Hepatic stellate cell (primary cell): ENCODE results near the gene HOOK1.
"Not testable (repeated sequence)": the region's sequence is repeated elsewhere in the genome, so short reads cannot be mapped to it uniquely, and the experiment has no call there.

ENCODE experiments used
- DNase-seq: peaks from one replicate; pipeline ENCODE4 v3.0.0; 2011; ENCODE audit warnings: low spot score

HOOK1 gene

DNA sequence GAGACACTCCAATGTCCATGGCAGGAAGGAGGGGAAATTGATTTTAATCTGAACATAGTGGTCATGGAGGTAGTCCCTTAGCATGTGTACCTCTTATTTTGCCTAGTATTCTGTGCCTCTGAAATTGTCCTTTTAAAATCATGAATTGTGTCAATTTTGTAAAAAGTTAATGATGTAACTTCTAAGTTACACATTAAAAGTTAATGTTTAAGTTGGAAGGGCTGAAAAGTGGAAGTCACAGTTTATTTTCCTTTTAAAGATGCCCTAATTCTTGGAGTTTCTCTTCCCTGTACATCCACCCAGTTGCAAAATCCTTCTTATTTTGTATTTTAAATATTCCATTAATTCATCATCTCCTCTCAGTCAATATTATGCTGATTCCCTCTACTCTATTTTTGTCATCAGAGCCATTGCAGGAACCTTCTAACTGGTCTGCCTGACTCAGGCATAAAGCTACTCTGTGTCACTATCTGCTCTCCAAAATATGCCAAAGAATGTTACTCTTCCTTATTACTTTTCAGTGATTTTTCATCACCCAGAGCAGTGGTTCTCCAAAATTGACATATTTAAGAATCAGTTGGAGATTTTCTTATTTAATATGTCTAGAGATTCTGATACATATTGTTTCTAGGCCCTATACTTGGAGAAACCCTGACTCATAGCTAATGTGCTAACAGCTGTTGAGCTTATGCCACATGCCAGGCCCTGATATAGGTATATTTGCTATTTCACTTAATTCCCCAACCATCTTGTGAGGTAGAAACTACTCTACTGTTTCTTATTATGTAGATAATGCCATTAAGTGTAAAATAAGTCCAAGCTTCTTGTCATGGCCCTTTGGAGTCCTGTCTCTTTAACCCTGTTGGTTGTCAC, 5.1 kb downstream of the HOOK1 start:
- DNase-seq, result no peak

DNA sequence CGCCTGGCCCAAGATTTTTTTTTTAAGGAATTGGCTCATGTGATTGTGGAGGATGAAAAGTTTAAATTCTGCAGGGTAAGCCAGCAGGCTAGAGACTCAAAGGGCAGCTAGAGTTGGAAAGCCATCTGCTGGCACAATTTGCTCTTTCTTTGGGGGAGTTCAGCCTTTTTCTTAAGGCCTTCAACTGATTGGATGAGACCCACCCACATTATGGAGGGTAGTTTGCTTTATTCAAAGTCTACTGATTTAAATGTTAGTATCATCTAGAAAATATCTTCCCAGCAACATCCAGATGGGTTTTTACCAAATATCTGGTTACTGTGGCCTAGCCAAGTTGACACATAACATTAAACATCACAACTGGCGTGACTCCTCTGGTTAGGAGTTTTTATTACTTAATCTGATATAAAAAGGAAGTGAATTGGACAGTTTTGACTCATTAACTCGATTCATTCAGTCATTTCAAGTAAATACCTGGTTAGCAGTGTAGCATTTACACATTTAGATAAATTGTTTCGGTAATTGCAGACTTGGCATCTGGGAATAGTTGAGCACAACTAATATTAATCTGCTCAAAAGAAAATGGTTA, 12.4 kb downstream of the HOOK1 start:
- DNase-seq, result no peak

GRCh38 chr1:59828160-59828559, 13.4 kb downstream of the HOOK1 start:
- DNase-seq, result no peak

- no peak for DNase-seq
Measured at GRCh38 chr1:59831529-59831928, 16.8 kb downstream of the HOOK1 start.

- no peak for DNase-seq
Measured at GRCh38 chr1:59833022-59833421, 18.3 kb downstream of the HOOK1 start.

GRCh38 chr1:59833991-59834390, 19.2 kb downstream of the HOOK1 start:
- no peak for DNase-seq

GRCh38 chr1:59837857-59838256, 23.1 kb downstream of the HOOK1 start:
- not testable (repeated sequence) for DNase-seq

- no peak for DNase-seq
Measured at GRCh38 chr1:59845091-59845490, 30.3 kb downstream of the HOOK1 start.

- DNase-seq, result no peak
Measured at GRCh38 chr1:59846209-59846894, 31.6 kb downstream of the HOOK1 start.

DNA sequence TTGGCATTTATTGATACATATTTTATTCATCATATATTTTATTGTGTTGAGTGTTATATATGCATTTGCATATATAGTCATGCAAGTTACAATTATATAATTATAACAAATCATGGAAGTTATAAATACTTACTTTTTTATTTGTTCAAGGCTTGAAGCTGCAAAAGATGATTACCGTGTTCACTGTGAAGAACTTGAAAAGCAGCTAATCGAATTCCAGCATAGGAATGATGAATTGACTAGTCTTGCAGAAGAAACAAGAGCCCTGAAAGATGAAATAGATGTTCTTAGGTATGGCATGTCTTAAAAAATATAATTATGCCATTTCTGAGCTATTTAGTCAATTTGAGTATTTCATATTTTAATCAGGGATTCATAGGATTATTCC, 32.1 kb downstream of the HOOK1 start:
- DNase-seq, result no peak

DNA sequence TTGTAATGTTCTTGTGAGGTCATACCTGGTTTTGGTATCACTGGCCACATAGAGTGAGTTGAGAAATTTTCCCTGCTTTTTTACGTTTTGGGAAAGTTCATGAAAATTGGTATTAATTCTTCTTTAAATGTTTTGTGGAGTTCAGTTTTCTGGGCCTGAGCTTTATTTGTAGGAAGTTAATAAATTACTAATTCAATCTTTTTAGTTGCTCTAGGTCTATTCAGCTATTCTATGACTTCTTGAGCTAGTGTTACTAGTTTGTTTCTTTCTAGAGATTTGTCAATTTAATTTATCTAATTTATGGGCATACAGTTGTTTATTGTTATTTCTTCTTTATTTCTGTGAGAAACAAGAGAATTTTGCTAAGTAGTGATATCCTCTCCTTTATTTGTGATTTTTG, 37.4 kb downstream of the HOOK1 start:
- no peak for DNase-seq

GRCh38 chr1:59855297-59855696, 40.5 kb downstream of the HOOK1 start:
- DNase-seq, result not testable (repeated sequence)

GRCh38 chr1:59856725-59857338, 42.1 kb downstream of the HOOK1 start:
- DNase-seq, result no peak

DNA sequence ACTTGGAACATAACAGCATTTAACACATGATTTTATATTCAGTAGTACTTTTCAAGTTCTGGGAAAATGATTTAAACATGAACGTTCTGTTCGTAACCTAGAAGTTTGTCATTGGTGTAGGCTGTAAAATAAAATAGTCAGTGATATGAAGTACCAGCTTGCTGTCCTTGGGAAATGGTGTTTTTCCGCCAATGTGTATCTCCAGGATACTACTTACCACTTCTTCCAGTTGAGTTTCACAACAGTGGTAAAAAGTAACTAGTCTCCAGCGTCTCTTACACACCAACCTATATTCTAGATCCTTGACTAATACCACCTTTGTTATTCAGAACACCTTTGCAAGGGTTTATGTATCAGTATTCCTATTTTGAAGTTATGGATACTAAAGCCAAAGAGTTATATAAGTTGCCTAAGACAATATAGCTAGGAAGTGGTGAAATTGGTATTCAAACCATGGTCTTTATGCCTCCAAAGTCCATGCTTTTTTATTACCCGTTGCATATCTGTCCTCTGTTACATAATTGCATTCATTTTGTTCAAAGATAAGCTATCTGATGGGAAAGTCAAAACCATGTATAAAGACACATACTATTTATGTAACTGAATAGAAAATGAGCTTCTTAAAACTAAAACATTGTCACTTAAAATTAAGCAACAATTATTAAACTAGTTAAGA, 43.1 kb downstream of the HOOK1 start:
- DNase-seq, result no peak

GRCh38 chr1:59866462-59866861, 51.7 kb downstream of the HOOK1 start:
- no peak for DNase-seq

DNA sequence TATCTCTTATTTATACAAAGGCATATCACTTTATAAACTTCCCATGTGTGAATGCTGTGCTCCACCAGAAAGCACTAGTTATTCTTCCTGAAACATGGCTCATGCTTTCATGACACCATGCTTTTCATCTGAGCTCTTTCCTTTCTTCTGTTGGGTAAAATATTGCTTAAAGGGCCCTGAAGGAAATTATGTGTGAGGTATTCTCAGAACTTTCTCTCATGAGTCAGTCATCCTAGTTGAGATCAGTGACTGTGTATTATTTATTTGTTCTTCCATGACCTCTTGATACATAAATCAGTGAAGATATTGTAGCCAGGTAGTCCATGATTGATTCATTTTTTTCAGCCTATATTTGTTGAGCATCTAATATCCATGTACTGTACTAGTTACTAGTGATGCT, 57.0 kb downstream of the HOOK1 start:
- no peak for DNase-seq

DNA sequence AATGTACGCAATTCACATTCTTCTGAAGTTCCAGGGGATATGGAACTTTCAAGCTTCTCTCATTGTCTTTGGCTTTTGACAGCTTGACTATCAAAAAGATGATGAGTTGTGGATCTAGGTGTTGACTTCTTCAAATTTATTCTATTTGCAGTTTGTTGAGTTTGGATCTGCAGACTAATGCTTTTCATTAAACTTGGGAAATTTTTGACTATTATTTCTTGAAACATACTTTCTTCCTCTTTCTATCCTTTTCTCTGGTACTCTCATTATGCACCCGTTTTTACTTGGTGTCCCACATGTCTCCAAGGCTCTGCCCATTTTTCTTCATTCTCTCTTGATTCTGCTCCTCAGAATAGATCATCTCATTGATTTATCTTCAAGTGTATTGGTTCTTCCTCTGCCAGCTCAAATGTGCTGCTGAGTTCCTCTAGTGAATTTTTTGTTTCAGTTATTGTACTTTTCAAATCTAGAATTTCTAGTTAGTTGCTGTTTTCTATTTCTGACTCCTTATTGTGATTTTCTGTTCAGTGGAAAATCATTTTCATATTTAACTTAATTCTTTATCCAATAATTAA, 62.4 kb downstream of the HOOK1 start:
- DNase-seq, result no peak

DNA sequence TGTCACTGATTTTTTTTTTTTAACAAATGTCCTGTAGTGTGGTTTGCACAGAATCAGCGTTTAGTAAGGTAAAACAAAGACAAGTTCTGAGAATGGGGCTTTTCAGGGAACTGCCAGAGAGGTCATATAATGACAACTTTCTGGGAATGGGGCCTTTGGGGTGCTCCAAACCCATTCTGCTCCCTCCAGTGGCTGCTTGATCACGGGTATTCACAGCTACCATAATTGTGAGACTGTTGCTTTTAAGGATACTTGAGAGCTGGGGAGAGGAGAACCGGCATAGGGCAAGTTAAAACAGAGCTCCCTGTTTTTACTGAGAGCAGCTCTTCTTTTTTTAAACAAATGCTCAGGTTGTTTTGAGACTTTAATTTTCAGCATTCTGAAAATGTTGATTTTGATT, 63.6 kb downstream of the HOOK1 start:
- no peak for DNase-seq

DNA sequence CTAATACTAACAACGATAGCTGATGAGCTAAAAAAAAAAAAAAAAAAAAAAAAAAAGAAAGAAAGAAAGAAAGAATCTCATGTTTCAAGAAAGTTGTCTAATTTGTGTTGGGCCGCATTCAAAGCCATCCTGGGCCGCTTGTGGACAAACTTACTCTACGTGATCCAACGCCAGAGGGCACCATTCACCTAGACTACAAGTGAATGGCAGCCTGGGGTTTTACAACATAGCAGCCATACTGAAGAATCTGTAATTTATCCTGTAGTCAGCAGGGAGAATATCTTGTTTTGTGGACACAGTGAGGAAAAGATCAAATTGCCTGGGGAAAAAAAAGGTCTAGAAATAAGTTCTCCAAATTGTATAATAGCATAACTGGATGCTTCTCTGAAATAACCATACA, 64.8 kb downstream of the HOOK1 start:
- peak; percentile 11 for DNase-seq

DNA sequence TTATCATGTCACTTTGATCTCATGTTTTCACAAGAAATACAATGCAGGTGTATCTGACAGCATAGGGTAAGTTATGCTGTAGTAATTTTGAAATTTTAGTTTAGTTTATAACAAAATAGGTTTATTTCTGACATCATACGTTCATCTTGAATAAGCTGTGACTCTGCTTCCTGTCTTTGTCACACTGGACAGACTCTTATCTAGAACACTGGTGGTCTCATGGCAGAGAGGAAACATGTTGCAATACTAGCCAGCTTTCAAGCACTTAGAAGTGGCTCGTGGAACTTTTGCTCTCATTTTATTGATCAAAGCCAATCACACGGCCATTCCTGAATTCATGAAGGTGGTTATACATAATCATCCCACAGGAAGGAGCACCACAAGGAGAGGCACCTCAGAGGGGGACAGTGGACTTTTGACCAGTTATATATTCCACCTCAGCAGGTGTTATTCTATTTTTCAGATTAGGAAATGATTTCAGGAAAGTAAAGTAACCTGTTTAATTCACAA, 65.3 kb downstream of the HOOK1 start:
- no peak for DNase-seq

- no peak for DNase-seq
Measured at GRCh38 chr1:59880735-59881134, 66.0 kb downstream of the HOOK1 start.
